OCI-LY3 (cell line): ENCODE measurements around the gene RBM26.

Experiments used
- EZH2phosphoT487 ChIP-seq: fragments of 200-600 bp; shearing (Covaris generic); IDR thresholded peaks from 2 replicates; pipeline ENCODE4 v1.6.1; 2018; ENCODE audit warnings: antibody characterized with exemption, mixed run types, low read depth
- TF ChIP-seq, protein P1 (sequence below): fragments of 200-600, 300-600 bp; sonication (generic); IDR thresholded peaks from 2 replicates; pipeline ENCODE4 v1.5.1; 2014; ENCODE audit warnings: antibody characterized with exemption, low read length, low read depth

DNA sequence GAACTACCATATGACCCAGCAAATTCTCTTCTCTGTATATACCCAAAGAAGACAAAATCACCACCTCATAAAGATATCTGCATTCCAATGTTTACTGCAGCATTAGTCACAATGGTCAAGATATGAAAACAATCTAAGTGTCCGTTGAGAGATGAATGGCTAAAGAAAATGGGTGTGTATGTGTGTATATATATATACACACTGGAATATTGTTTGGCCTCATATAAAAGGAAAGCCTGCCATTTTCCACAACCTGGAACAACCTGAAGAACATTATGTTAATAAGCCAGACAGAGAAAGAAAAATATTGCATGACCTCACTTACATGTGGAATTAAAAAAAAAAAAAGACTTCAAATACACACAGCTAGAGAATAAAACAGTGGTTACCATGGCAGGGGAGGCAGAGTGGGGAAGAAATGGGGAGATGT is 29.5 kb upstream of the RBM26 start:
- TF ChIP-seq, protein P1, sequence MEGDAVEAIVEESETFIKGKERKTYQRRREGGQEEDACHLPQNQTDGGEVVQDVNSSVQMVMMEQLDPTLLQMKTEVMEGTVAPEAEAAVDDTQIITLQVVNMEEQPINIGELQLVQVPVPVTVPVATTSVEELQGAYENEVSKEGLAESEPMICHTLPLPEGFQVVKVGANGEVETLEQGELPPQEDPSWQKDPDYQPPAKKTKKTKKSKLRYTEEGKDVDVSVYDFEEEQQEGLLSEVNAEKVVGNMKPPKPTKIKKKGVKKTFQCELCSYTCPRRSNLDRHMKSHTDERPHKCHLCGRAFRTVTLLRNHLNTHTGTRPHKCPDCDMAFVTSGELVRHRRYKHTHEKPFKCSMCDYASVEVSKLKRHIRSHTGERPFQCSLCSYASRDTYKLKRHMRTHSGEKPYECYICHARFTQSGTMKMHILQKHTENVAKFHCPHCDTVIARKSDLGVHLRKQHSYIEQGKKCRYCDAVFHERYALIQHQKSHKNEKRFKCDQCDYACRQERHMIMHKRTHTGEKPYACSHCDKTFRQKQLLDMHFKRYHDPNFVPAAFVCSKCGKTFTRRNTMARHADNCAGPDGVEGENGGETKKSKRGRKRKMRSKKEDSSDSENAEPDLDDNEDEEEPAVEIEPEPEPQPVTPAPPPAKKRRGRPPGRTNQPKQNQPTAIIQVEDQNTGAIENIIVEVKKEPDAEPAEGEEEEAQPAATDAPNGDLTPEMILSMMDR: no peak
- TF ChIP-seq EZH2phosphoT487: no peak
